Mammary epithelial cell (primary cell): Measurements from ENCODE around the gene PEX26.

Experiments used
- EZH2 ChIP-seq: IDR thresholded peaks from 2 replicates; pipeline ENCODE4 v1.6.1; 2012; ENCODE audit warnings: low read length, inconsistent platforms, borderline replicate concordance
- TF ChIP-seq, protein P1 (sequence below), 2 donors: IDR thresholded peaks in 1 of 2; conservative IDR thresholded peaks in 1 of 2; 2 replicates each; pipeline ENCODE4 v1.5.1; 2011 to 2012; ENCODE audit warnings: inconsistent platforms in 2 of 2, low read length in 2 of 2, mild to moderate bottlenecking in 2 of 2, control low read depth in 1 of 2, low read depth in 1 of 2; ENCODE audit not compliant: insufficient read depth in 1 of 2; ENCODE audit errors: extremely low read depth in 1 of 2

DNA sequence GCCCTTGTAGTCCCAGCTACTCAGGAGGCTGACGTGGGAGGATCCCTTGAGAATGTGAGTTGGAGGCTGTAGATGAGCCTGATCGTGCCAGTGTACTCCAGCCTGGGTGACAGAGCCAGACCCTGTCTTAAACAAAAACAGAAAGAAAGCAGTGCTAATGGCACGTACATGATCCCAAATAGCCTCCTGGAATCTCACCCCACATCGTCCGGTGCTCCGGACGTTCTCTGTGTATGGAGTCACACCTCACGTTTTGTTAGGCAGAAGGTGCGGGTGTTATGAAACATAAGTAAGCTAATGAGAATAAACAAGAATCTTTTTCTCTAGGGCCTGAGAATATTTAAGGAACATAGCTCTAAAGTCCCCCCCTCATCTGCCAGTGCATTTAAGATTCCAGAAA, 29.7 kb upstream of the PEX26 start:
- no peak for TF ChIP-seq EZH2
- TF ChIP-seq, protein P1, sequence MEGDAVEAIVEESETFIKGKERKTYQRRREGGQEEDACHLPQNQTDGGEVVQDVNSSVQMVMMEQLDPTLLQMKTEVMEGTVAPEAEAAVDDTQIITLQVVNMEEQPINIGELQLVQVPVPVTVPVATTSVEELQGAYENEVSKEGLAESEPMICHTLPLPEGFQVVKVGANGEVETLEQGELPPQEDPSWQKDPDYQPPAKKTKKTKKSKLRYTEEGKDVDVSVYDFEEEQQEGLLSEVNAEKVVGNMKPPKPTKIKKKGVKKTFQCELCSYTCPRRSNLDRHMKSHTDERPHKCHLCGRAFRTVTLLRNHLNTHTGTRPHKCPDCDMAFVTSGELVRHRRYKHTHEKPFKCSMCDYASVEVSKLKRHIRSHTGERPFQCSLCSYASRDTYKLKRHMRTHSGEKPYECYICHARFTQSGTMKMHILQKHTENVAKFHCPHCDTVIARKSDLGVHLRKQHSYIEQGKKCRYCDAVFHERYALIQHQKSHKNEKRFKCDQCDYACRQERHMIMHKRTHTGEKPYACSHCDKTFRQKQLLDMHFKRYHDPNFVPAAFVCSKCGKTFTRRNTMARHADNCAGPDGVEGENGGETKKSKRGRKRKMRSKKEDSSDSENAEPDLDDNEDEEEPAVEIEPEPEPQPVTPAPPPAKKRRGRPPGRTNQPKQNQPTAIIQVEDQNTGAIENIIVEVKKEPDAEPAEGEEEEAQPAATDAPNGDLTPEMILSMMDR (conservative IDR thresholded peaks at IDR 0.05 in 1 of 2, IDR thresholded peaks at IDR 0.05 in 1 of 2; ENCODE audit: extremely low read depth in 1 of 2, insufficient read depth in 1 of 2, low read depth in 1 of 2, low read length in 2 of 2): no peak
